GM12865 (cell line): ENCODE data around the gene BAG5.

ENCODE experiments used
- DNase-seq: peaks from one replicate; pipeline ENCODE4 v3.0.0; 2010; ENCODE audit warnings: low read depth
- H3K4me3 ChIP-seq: 2 replicates; pipeline ENCODE4 v1.5.1; 2011; ENCODE audit warnings: mild to moderate bottlenecking, low read depth, low read length, control low read depth
- CTCF ChIP-seq: IDR thresholded peaks from 2 replicates; pipeline ENCODE4 v1.5.1; 2011; ENCODE audit warnings: low read length, control low read depth, low read depth, inconsistent platforms; ENCODE audit not compliant: insufficient read depth; ENCODE audit errors: missing control alignments

The BAG5 gene

DNA sequence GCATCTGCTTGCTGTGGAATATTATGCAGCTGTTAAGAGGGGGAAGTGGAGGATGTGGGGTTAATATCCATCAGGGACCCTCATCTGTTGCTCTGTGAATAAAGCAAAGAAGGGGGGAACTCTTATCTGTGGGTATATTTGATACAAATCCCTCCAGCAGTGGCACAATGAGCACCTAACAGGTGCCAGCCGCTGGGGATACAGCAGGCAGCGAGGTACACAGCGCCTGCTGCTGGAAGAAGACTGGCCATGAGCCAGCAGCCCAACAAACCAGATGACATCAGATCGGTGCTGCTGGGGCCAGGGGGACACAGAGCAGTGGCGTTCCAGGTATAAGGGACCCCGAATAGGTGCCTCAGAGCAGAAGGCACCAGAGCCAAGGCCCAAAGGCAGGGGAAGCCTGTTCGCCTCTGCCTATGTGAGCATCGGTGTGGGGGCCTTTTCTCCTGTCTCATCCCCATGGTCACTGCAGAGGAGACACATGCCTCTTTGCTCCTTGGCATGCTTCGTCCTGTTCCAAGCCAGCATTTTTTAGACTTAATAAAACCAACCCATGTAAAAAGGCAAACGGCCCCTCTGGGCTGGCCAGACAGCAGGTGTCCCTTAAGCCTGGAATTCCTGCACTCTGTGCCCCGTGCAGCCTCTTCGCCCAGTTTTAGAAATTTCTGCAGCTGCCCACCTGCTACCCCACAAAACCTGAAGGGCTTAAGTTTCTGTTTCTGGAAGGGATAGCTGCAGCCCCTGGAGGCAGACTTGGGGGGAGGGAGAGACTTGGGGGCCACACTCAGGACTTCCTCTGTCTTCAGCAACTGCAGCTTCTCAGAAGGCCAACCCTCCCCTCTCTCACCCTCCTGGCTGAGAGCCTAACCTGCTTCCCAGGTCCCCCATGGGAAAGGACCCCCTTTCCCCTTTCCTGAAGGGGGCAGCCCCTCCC, 38.2 kb downstream of the BAG5 start:
- no peak for TF ChIP-seq CTCF
- DNase-seq = no peak
- no peak overlapping the region for H3K4me3 ChIP-seq

DNA sequence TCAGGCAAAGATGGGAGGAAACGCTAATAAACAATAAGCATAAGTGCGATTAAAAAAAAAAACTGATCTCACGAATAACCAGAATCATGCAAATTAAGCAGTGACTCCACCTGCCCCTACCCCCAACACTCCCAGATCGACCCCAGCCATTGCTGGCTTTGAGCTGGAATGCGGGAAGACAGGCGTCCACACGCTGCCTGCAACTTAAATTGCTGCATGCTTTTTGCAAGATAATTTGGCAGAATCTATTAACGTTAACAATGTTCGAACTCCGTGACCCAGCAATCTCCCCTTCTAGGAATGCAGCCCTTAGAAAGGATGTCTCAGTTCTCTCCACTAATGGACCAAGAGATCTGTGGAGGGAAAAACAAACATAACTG, 38.9 kb downstream of the BAG5 start:
- no peak for DNase-seq
- H3K4me3 ChIP-seq = no peak overlapping the region
- TF ChIP-seq CTCF = no peak

DNA sequence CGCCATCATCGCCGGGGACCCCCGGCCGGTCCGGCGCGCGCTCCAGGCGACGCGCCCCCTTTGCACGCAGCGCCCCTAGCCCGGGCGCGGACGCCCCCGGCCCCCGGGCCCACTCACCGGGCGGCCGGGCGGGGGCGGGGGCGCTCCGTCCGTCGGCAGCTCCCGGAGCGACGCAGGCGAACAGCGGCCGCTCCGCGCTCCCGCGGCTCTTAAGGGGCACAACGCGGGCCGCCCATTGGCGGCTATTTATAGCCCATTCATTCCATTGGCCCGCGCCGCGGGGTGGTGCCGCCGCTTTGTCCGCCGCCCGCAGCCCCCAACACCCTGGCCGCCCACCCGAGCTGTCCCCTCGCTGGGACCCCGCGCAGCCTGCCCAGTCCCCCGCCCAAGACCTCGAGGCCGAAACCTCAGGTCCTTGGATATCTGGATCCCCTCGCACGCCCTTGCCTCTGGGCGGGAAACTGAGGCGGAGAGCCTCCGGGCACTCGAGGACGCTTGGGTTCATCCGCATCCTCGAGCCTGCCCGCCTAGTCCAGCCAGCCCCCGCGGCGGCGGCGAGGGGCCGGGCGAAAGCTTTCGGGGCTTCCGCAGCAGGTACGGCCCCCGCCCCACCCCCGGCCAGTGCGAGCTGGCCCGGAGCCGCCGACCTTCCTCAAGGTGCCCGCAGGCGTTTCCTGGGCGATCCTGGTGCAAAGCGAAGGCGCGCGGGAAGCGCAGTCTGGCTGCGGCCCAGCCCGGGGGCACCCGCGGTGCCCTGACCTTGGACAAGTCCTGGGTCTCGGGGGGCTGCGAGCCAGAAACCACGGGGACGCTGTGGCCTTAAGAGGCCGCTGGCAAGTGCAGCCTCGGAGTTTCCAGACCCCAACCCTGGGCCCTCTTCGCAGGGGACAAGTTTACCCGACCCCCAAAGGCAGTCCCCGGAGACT, 39.5 kb downstream of the BAG5 start, which contains the start of gene CKB:
TSS of gene CKB (minus strand) at position 182 of the 926 bp plus-strand sequence. CDS start 337 bp downstream, outside the sequence.
- DNase-seq = peak; percentile 52
- peak within 1 kb of the TSS; percentile 60 for H3K4me3 ChIP-seq
- no peak for TF ChIP-seq CTCF

DNA sequence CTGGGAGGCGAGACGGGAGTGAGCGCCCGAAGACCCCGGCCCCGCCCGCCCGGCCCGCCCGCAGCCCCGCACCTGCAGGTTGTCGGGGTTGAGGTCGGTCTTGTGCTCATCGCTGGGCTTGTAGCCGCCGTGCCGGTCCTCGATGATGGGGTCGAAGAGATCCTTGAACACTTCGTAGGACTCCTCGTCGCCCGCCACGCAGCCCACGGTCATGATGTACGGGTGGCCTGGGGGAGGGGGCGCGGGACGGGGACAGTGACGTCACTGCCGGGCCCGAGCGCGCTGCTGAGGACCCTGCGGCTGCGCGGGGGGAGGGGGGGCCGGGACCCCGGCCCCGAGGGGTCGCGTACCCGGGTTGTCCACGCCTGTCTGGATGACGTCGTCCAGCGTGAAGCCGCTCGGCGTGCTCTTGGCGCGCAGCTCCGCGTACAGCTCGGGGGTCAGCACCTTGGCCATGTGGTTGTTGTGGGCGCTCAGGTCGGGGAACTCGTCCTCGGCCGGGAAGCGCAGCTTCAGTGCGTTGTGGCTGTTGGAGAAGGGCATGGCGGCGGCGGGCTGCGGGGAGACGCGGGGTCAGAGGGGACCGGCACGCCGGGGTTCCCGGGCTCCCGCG, 40.4 kb downstream of the BAG5 start:
- TF ChIP-seq CTCF = no peak
- no peak for DNase-seq
- peak overlapping the region; percentile 60 for H3K4me3 ChIP-seq

DNA sequence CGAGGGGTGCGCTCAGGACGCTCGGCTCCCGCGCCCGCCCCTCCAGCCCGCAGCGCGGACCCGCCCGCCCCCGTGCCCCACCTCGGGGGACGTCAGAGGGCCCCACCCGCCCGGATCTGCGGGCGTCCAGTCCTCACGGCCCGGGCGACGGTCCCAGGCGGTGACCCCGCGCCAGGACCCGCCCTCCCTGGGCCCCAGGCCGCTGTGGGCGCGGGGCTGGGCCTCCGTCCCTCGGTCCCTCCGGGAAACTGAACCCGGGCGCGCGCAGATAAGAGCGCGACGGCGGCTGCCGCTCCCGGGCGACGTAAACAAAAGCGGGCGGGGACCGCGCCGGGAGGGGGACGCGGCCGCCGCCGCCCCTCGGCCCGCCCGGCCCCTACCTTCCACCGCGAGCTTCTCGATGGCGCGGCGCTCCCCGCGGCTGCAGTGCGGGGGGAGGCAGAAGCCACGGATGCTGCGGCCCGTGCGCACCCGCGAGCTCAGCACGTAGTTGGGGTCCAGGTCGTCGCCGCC, 41.0 kb downstream of the BAG5 start:
- no peak for TF ChIP-seq CTCF
- no peak for DNase-seq
- H3K4me3 ChIP-seq = peak overlapping the region; percentile 60

- peak; percentile 69 for DNase-seq
- peak; percentile 49 for TF ChIP-seq CTCF
- H3K4me3 ChIP-seq = peak overlapping the region; percentile 60
These were observed 41.6 kb downstream of the BAG5 start for GRCh38 chr14:103520657-103521437.
